ENCODE results near the gene TFDP1.

Gene TFDP1

DNA sequence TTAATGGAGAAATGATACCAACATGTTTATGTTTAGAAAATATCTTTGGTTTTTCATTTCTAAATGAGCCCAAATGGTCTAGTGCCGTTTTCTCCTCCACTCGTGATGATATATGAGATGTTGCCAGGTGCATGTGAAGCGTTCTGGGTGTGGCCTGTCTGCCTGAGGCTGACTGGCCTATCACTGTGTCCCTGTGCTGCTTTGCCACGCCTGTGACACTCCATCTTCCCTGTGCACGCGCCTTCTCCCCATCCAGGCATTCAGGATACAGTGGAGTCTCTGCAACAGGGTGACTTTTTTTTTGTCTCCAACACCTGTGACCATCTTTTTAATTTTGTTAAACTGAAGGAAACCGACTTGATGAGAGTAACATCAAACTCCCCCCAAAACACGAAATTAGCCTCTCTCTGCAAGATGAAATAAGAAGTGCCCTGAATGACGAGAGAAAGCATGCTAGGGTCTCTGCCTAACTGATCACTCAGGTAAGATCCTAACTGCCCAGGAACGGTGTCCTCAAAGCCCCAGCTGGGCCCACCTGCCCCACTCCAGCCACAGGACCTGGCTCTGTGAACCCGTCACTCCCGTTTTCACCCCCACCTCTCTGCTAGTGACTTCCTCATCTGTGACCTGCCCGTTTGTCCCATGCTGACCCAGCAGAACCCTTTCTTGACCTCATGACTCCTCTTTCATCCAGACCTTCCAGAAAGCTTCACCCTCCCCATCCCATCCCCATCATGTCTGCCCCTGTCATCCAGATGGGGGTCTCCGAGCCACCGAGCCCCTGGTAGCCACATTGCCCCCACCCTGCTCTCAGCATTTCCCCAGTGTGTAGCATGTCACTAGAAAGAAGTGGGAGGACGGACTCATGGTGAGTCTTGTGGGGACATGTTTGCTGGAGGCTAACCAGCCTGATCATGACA is 33.2 kb upstream of the TFDP1 start:
- no peak for DNase-seq

- DNase-seq, result no peak
These were observed 32.5 kb upstream of the TFDP1 start for GRCh38 chr13:113552079-113552478.

DNA sequence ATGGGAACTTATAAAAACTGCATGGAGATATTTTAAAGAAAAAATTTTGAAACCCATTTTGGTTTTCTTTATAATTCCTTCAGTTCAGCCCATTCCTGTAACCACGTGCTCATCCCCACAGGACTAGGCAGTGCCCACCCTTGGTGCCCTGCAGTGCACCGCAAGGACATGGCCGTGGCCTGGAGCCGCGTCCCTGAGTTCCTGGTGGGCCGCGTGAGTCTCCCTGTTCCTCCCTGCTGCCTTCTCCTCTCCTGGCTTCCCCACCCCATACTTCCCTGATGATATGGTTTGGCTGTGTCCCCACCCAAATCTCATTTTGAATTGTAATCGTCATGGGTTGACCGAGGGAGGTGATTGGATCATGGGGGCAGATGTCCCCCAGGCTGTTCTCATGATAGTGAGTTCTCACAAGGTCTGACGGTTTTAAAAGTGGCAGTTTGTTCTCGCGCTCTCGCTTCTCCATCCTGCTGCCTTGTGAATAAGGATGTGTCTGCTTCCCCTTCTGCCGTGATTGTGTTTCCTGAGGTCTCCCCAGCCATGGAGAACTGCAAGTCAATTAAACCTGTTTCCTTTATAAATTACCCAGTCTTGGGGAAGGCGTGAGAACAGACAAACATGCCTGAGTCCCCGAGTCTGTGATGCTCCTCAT is 31.6 kb upstream of the TFDP1 start:
- peak in 1 of 2 donors; percentile 7 for DNase-seq

GRCh38 chr13:113553511-113554332 is 30.8 kb upstream of the TFDP1 start:
- DNase-seq, result peak in 1 of 2 donors; percentile 9

DNA sequence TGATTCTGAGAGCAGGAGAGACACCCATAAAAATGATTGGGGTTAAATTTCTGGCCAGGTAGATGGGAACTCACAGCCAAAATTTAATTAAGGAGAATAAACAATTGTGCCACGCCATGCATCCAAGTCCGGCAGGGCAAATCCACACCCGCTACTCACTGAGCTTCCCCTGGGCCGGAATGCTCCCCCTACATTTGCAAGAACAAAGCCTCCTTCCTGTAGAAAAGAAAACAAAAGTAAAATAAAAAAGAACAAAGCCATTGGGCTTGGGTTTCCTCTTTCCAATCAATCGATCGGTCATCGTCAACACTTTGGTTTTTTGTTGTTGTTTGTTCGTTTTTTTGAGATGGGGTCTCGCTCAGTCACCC is 30.2 kb upstream of the TFDP1 start:
- DNase-seq, result no peak

DNA sequence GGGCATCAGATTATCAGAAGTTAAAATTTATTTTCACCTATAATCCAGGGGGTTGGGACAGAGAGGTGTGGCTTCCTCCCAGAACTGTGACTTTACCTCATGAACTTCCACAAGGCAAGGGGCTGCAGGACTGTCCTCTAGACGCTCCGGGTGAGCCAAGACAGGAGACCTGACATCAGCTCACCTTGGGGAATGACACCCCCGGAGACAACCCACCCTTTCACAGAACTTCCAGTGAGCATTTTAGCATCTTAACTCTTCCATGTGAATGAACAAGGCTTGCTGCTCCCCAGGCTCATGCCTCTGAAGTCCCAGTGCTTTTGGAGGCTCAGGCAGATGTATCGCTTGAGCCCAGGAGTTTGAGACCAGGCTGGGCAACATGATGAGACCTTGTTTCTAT is 29.4 kb upstream of the TFDP1 start:
- DNase-seq, result peak in 1 of 2 donors; percentile 8

GRCh38 chr13:113557013-113557412 is 27.5 kb upstream of the TFDP1 start:
- peak in 1 of 2 donors; percentile 14 for DNase-seq

DNA sequence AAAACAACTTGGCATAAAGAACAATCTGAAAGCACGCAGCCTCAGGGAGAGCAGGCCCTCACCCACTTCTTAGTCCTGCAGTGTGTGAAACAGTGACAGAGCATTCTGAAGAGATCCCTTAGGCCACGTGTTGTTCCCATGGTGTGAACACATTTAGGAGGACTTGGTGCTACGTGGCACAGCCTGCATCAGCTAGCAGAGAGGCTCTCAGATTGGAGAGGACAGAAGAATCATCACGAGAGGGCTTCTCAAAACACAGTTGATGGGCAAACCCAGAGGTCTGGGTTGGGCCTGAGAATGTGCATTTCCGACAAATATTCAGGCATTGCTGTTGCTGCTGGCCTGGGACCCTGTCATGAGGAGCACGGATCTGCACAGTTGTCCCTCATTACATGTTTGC is 26.1 kb upstream of the TFDP1 start:
- DNase-seq, result peak in 1 of 2 donors; percentile 6

- no peak for DNase-seq
These were observed 25.5 kb upstream of the TFDP1 start for GRCh38 chr13:113559061-113559460.

- DNase-seq, result peak in 1 of 2 donors; percentile 0
These were observed 24.5 kb upstream of the TFDP1 start for GRCh38 chr13:113559901-113560644.

DNA sequence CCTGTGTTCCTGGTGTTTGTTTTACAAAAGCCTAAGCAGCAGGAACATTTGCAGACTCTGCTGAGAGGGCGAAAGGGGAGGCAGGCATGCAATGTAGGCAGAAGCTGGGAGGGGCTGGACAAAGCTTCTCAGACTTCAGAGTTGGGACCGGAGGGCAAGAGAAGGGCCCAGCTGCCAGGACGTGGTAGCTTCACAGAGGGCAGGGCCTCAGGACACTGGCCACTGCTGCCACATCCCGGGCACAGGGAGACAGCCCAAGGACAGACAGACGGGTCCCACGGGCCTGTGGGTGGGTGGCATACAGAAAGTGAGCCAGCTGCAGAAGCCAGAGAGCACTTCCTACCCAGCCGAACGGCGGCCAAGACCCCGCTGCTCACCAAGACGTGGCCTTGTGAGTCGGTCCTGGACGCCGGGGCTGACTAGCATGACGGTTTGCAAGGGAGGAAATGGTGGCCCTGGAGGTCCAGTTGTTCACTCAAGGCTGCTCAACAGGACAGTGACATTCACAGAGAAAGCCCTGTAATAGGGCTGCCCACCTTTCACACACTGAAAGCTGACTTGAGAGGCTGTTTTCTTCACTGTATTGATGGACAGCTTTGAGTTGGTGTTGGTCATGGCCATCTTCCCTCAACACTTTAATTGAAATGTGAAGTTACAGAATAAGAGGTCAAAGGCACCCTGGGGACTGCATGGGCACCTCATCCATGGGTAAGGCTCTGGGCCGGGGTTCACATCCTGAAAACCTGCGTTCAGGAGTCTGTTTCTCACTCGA is 23.7 kb upstream of the TFDP1 start:
- peak in 1 of 2 donors; percentile 10 for DNase-seq

GRCh38 chr13:113561417-113562084 is 23.0 kb upstream of the TFDP1 start:
- DNase-seq, result peak in 1 of 2 donors; percentile 13

DNA sequence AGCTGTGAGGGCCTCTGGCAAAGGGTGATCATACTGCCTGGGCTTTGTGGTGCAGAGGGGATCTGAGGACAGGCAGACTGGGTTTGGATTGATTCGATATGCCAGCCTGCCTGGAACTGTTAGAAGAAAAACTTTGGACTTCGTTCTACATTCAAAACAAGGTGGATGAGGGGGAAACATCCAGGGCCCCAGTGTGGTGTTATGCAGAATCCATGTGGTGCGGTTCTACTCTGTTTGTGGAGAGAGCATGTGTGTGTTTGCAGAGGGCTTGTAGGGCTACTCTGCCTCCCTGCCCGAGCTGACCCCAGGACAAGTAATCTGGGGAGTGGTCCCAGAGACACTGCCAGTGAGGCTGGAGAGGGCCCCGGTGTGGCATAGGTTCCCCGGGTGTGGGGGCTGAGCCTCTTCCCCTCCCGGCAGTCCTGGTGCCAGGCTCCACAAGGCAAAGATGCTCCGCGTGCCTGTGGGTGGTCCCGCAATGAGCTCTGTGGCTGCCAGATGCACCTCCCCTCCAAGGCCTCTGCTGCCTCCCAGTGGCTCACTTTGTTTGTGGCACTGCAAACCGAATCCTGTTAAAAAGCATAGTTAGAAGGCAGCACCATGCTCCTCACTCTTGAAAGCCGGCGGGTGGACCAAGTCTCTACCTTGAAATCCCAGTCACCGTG is 22.3 kb upstream of the TFDP1 start:
- DNase-seq, result peak; percentile 41 to 48

GRCh38 chr13:113562844-113563243 is 21.7 kb upstream of the TFDP1 start:
- peak in 1 of 2 donors; percentile 5 for DNase-seq

- DNase-seq, result peak in 1 of 2 donors; percentile 13
These were observed 21.0 kb upstream of the TFDP1 start for GRCh38 chr13:113563511-113563910.

DNA sequence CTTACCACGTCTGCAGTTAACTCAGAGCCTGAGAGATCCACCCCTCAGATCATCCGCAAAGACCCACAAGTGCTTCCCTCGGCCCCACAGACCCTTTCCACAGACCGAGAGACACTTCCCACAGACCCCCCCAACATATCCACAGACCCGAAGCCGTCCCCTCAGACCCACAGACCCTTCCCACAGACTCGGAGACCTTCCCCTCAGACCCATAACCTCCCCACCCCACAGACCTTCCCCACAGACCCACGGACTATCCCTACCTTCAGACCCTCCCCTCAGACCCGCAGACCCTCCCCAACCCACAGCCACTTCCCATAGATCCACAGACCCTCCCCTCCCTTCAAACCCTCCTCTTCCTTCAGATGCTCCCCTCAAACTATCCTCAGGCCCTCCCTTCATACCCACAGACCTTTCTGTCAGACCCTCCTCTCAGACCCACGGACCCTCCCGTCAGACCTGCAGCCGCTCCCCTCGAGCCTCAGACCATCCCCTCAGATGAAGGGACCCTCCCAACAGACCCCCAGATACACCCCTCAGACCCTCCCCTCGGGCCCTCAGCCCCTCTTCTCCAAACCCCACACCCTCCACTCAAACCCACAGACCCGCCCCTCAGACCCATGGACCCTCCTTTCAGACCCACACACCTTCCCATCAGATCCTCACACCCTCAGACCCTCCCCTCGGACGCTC is 20.1 kb upstream of the TFDP1 start:
- peak in 1 of 2 donors; percentile 12 for DNase-seq

- DNase-seq, result peak in 1 of 2 donors; percentile 3
These were observed 18.9 kb upstream of the TFDP1 start for GRCh38 chr13:113565526-113566226.

GRCh38 chr13:113566227-113566561 is 18.4 kb upstream of the TFDP1 start:
- peak in 1 of 2 donors; percentile 4 for DNase-seq

GRCh38 chr13:113567681-113568080 is 16.9 kb upstream of the TFDP1 start:
- peak in 1 of 2 donors; percentile 4 for DNase-seq

All from stimulated activated CD4-positive, alpha-beta T cell treated with anti-CD3 and anti-CD28 coated beads, Interleukin-2, amount 100 ng/mL, for 24 hours (primary cell).